A673 (cell line): ENCODE data around the gene ATF1. TPM values are rescaled to one million over a fixed set of nuclear protein-coding genes. Genes with fewer than 3 reads are reported as not detected.

Source experiments
- Bru-seq: library from RNA; stranded (reverse); fragments of 400-500 nt; gene quantifications from one replicate; lab custom pipeline; 2021; lab: Mats Ljungman, UMichigan
- BruChase-seq, 2 experiments: library from RNA; stranded (reverse); fragments of 400-500 nt; gene quantifications; one replicate each; lab custom pipeline; 2021; lab: Mats Ljungman, UMichigan
- BruUV-seq: library from RNA; stranded (reverse); fragments of 400-500 nt; replicated peaks from 2 replicates; lab custom pipeline; 2021; lab: Mats Ljungman, UMichigan
- CTCF ChIA-PET: fragments of 300-600 bp; sonication (Branson Sonifier 250); formaldehyde crosslinking; loops from one replicate; lab custom pipeline; 2022; ENCODE audit warnings: antibody characterized with exemption; lab: Charles Lee
- POLR2A ChIA-PET: fragments of 300-600 bp; sonication (Branson Sonifier 250); formaldehyde crosslinking; loops from one replicate; lab custom pipeline; 2022; ENCODE audit warnings: antibody characterized with exemption; ENCODE audit not compliant: low non-redundant PET; lab: Charles Lee
- DNase-seq: peaks from one replicate; pipeline ENCODE4 v3.0.0-alpha.2; 2015; ENCODE audit warnings: low spot score
- H3K27ac ChIP-seq: fragments of 200-600 bp; sonication (generic); 2 replicates; pipeline ENCODE4 v1.5.1; 2016; ENCODE audit warnings: mixed run types, low read depth, mild to moderate bottlenecking, mixed read lengths, antibody characterized with exemption, low read length; ENCODE audit not compliant: poor library complexity, severe bottlenecking
- H3K27me3 ChIP-seq: fragments of 200-600 bp; sonication (generic); replicated peaks from 2 replicates; pipeline ENCODE4 v1.6.1; 2017; ENCODE audit warnings: mixed run types, low read depth, mild to moderate bottlenecking, mixed read lengths, antibody characterized with exemption, low read length; ENCODE audit not compliant: insufficient read depth, poor library complexity
- H3K36me3 ChIP-seq: fragments of 200-600 bp; sonication (generic); 2 replicates; pipeline ENCODE4 v1.6.1; 2016; ENCODE audit warnings: mixed run types, mild to moderate bottlenecking, mixed read lengths, antibody characterized with exemption, low read length; ENCODE audit not compliant: insufficient read depth, poor library complexity, severe bottlenecking
- H3K4me1 ChIP-seq: fragments of 200-600 bp; sonication (generic); 2 replicates; pipeline ENCODE4 v1.6.1; 2017; ENCODE audit warnings: mixed run types, mild to moderate bottlenecking, mixed read lengths, antibody characterized with exemption, low read length; ENCODE audit not compliant: insufficient read depth, poor library complexity, severe bottlenecking
- H3K4me3 ChIP-seq: fragments of 200-600 bp; sonication (generic); 2 replicates; pipeline ENCODE4 v1.5.1; 2016; ENCODE audit warnings: low read depth, mixed run types, mild to moderate bottlenecking, mixed read lengths, low read length; ENCODE audit not compliant: poor library complexity, severe bottlenecking
- H3K9me3 ChIP-seq: fragments of 200-600 bp; sonication (generic); 2 replicates; pipeline ENCODE4 v1.6.1; 2016; ENCODE audit warnings: mixed run types, low read depth, mild to moderate bottlenecking, mixed read lengths, antibody characterized with exemption, low read length; ENCODE audit not compliant: poor library complexity, severe bottlenecking
- EZH2 ChIP-seq: fragments of 200-600 bp; sonication (generic); IDR thresholded peaks from 2 replicates; pipeline ENCODE4 v1.6.1; 2017; ENCODE audit warnings: borderline replicate concordance, low read depth, mild to moderate bottlenecking, mixed read lengths, antibody characterized with exemption, low read length; ENCODE audit not compliant: poor library complexity, severe bottlenecking
- intact Hi-C: fragments of 100-400 bp; cut with micrococcal nuclease; formaldehyde crosslinking; loops from one replicate; pipeline ENCODE4 v1.10.0; 2022; ENCODE audit not compliant: unreplicated experiment
- long read RNA-seq: library from polyadenylated mRNA; stranded (forward); transcript quantifications from one replicate; pipeline ENCODE4 v2.0.0, GENCODE V29; 2022
- total RNA-seq: library from RNA; stranded (reverse); gene quantifications from 2 replicates; pipeline ENCODE4 v1.2.3, GENCODE V29; 2021
- TF ChIP-seq, protein P1 (sequence below): fragments of 300-800, 200-600 bp; sonication (generic); conservative IDR thresholded peaks from 2 replicates; pipeline ENCODE4 v1.5.1; 2017; ENCODE audit warnings: low read depth, mild to moderate bottlenecking, antibody characterized with exemption, low read length, moderate library complexity, mixed read lengths

ATF1 gene
- total RNA-seq (37.9 and 42.3 TPM in 2 replicates), Bru-seq, nascent RNA (percentile 78 among the genes with signal in this experiment), BruChase-seq, experiment 1, labeled RNA remaining after a 2-hour chase (percentile 71 among the genes with signal in this experiment), BruChase-seq, experiment 2, labeled RNA remaining after a 6-hour chase (percentile 70 among the genes with signal in this experiment)
- long read RNA-seq, transcript ATF1-201 (7 exons, 2,181 nt) = major isoform, 40 of 45 reads
- long read RNA-seq, partial matches to known transcripts = 2 of 45 reads
- long read RNA-seq, other reads (novel, unspliced or antisense) = 3 of 45 reads

DNA sequence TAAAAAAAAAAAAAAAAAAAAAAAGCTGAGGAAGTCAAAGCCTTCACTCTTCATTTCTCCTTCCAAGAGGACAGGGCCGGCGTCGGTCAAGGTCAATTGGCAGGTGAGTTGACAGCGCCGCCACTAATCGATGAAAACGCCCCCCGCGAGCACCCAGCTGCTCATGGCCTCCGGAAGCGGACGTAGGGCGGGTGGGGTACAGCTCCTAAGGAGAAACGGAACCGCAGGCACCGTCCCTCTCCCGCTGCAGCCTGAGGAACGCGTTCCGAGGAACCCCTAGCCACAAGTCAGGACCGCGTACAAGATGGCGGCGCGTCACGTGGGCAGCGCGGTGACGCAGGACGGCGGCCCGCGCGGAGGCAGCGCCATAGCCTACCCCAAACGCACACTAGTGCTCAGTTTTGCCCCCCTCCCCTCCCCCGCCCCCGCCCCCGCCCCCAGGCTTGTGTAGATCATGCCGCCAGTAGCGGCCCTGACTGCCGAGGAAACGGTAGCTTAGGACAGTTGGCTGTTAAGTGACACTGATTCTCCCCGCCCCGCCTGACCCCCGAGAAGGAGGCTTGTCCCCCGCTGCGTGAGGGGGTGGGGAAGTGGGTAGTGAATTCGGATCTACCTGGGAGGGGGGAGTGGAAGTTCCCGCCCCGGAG, at the start of gene ATF1:
TSS of gene ATF1 (plus strand) at position 463 of the 647 bp plus-strand sequence. CDS start 16,045 bp downstream, outside the sequence.
- BruUV-seq = no TSS peak
- no peaks in the 10 kb centered on the region for H3K36me3 ChIP-seq

GRCh38 chr12:50715174-50715573, 48.7 kb upstream of the ATF1 start:
- H3K27ac ChIP-seq = no peak overlapping the region
- no peaks in the 10 kb centered on the region for H3K9me3 ChIP-seq
- H3K27me3 ChIP-seq = no peaks in the 10 kb centered on the region
- no TSS peak for BruUV-seq
- intact Hi-C loops = no loop called here
- peaks cover 23% of the 10 kb centered on the region for H3K36me3 ChIP-seq
- no peak overlapping the region for H3K4me3 ChIP-seq
- peaks cover 2% of the 10 kb centered on the region for H3K4me1 ChIP-seq
- TF ChIP-seq EZH2 = no peak
- TF ChIP-seq, protein P1, sequence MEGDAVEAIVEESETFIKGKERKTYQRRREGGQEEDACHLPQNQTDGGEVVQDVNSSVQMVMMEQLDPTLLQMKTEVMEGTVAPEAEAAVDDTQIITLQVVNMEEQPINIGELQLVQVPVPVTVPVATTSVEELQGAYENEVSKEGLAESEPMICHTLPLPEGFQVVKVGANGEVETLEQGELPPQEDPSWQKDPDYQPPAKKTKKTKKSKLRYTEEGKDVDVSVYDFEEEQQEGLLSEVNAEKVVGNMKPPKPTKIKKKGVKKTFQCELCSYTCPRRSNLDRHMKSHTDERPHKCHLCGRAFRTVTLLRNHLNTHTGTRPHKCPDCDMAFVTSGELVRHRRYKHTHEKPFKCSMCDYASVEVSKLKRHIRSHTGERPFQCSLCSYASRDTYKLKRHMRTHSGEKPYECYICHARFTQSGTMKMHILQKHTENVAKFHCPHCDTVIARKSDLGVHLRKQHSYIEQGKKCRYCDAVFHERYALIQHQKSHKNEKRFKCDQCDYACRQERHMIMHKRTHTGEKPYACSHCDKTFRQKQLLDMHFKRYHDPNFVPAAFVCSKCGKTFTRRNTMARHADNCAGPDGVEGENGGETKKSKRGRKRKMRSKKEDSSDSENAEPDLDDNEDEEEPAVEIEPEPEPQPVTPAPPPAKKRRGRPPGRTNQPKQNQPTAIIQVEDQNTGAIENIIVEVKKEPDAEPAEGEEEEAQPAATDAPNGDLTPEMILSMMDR = no peak
- CTCF ChIA-PET = no interaction called here
- DNase-seq = no peak
- POLR2A ChIA-PET = interaction anchor here (0.6 kb wide), 1 partner anchor 270 kb away, joined by 7 read pairs; no protein-coding TSS in a partner anchor

More for the DNA sequence above, at the start of gene ATF1:
- Histone ChIP-seq H3K4me1 (peaks cover 19% of the 10 kb centered on the region), H3K9me3 (no peaks in the 10 kb centered on the region), H3K27me3 (no peaks in the 10 kb centered on the region), H3K27ac (peak within 1 kb of the TSS; percentile 99), H3K4me3 (peak within 1 kb of the TSS; percentile 83)
- intact Hi-C loops = no loop called here
- TF ChIP-seq EZH2 = no peak
- TF ChIP-seq, protein P1 = no peak
- CTCF ChIA-PET = interaction anchor here (0.6 to 0.7 kb wide), 2 partner anchors 410 to 542 kb away, joined by 3 to 9 read pairs; no protein-coding TSS in a partner anchor
- peak; percentile 96 for DNase-seq
- POLR2A ChIA-PET = interaction anchor here (0.6 kb wide), 3 partner anchors 63 to 603 kb away, joined by 4 to 27 read pairs (median 6); no protein-coding TSS in a partner anchor

DNA sequence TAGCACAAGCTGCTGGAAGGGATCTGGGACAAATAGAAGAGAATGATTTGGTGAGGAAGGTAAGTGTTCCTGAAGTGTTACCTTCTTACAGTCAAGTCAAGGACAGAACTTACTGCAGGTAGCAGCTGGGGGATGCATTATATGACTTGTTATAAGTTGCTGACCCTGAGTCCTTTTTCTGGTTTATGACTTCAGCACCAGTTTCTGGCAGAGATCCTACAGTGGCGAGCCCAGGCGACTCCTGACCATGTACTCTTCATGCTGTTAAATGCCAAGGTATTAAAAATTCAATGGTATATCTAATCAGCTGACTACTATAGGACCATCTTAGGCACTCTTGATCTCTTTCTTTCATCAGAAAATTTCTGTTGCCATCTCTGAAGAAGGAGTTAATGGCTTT, 45.1 kb upstream of the ATF1 start:
- Histone ChIP-seq H3K9me3 (no peaks in the 10 kb centered on the region), H3K36me3 (peaks cover 48% of the 10 kb centered on the region), H3K4me3 (no peak overlapping the region), H3K27ac (no peak overlapping the region), H3K4me1 (peaks cover 3% of the 10 kb centered on the region), H3K27me3 (no peaks in the 10 kb centered on the region)
- no peak for DNase-seq
- intact Hi-C loops = no loop called here
- ChIA-PET CTCF (no interaction called here), POLR2A (no interaction called here)
- no TSS peak for BruUV-seq
- TF ChIP-seq, protein P1 = no peak
- TF ChIP-seq EZH2 = no peak
